ENCODE results near the gene LPAR3. TPM values are rescaled to one million over a fixed set of nuclear protein-coding genes. Genes with fewer than 3 reads are reported as not detected.

LPAR3 gene
- total and polyA plus RNA-seq, 7 experiments from 2014 or later = 0.29 to 1.1 (median 0.97) TPM

GRCh38 chr1:84870591-84870990 is 22.4 kb downstream of the LPAR3 start:
- ATAC-seq (no peak), DNase-seq (no peak)
- H3K27ac ChIP-seq (ENCODE audit: low read depth, low read length) = no peak overlapping the region
- Mint-ChIP-seq H3K4me1 (no peaks in the 10 kb centered on the region), H3K27me3 (peaks cover 0 to 44% (median 0%) of the 10 kb centered on the region in 5 donors), H3K9me3 (peaks cover 0 to 3% (median 0%) of the 10 kb centered on the region in 11 donors), H3K27ac (no peak overlapping the region), H3K4me3 (no peak overlapping the region), H3K36me3 (peaks cover 0 to 9% (median 0%) of the 10 kb centered on the region in 5 donors)
- ChIA-PET POLR2A (no interaction called here), CTCF (interaction anchor here (0.8 kb wide), 1 partner anchor 9 kb away, joined by 4 read pairs; no protein-coding TSS in a partner anchor)
- no peak overlapping the region for H3K4me3 ChIP-seq (ENCODE audit: low read length)
- no peaks in the 10 kb centered on the region for H3K4me1 ChIP-seq (ENCODE audit: control insufficient read depth in 2 of 2, insufficient read depth in 2 of 2, low read length in 2 of 2)
- H3K27me3 ChIP-seq (ENCODE audit: control insufficient read depth in 2 of 2, insufficient read depth in 2 of 2, low read length in 2 of 2) = no peaks in the 10 kb centered on the region
- H3K36me3 ChIP-seq (ENCODE audit: control insufficient read depth in 2 of 3, insufficient read depth in 3 of 3, low read length in 3 of 3) = no peaks in the 10 kb centered on the region
- intact Hi-C loops (cut with micrococcal nuclease) = no loop called here
- no peaks in the 10 kb centered on the region for H3K9me3 ChIP-seq (ENCODE audit: control insufficient read depth in 2 of 3, low read length in 3 of 3)

DNA sequence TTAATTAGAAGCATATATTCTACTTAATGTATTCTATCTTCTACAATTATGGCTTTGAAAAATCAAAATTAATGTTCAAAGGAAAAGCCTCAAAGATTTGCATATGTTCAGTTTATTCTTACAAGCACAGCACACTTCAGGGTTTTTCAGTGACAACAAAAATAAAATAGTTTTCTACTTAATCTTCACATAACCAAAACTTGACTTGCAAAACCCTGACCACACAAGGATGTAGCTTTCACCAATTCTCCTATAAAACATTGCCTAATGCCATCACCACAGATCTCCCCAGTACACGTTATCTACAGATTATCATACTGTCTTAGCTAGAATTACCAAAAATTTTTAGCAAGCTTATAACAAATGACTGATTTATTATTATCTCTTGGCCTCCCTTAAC is 23.3 kb downstream of the LPAR3 start:
- Histone ChIP-seq H3K27me3 (ENCODE audit: control insufficient read depth in 2 of 2, insufficient read depth in 2 of 2, low read length in 2 of 2) (no peaks in the 10 kb centered on the region), H3K27ac (ENCODE audit: low read depth, low read length) (no peak overlapping the region), H3K4me1 (ENCODE audit: control insufficient read depth in 2 of 2, insufficient read depth in 2 of 2, low read length in 2 of 2) (no peaks in the 10 kb centered on the region), H3K9me3 (ENCODE audit: control insufficient read depth in 2 of 3, low read length in 3 of 3) (no peaks in the 10 kb centered on the region), H3K4me3 (ENCODE audit: low read length) (no peak overlapping the region), H3K36me3 (ENCODE audit: control insufficient read depth in 2 of 3, insufficient read depth in 3 of 3, low read length in 3 of 3) (no peaks in the 10 kb centered on the region)
- intact Hi-C loops (cut with micrococcal nuclease) = loop anchor here in 1 of 2 donors (10.0 kb wide), 1 partner anchor 1525 kb away; the partner anchor contains the start of gene ODF2L
- H3K4me3 Mint-ChIP-seq = no peak overlapping the region
- no peak overlapping the region for H3K27ac Mint-ChIP-seq
- no peak for DNase-seq
- POLR2A ChIA-PET = no interaction called here
- H3K27me3 Mint-ChIP-seq = peaks cover 0 to 43% (median 0%) of the 10 kb centered on the region in 5 donors
- peaks cover 0 to 16% (median 0%) of the 10 kb centered on the region in 5 donors for H3K36me3 Mint-ChIP-seq
- peaks cover 0 to 6% (median 5%) of the 10 kb centered on the region in 7 donors for H3K4me1 Mint-ChIP-seq
- H3K9me3 Mint-ChIP-seq = peaks cover 0 to 3% (median 0%) of the 10 kb centered on the region in 11 donors
- CTCF ChIA-PET = no interaction called here
- ATAC-seq = no peak

DNA sequence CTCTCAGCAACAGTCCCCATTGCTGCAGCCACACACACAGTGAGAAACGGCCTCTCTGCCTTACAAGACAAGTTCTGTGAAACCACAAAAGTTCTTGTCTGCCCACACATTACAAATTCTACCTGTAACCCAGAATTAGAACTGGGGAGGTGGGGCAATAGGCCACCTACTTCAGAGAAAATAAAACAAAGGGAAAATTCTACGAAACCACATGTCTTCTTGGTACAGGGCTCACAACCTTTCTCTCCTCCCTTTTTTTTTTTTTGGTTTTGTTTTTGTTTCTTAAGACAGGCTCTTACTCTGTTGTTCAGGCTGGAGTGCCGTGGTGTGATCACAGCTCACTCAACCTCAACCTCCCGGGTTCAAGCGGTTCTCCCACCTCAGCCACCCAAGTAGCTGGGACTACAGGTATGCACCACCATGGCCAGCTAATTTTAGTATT is 30.2 kb downstream of the LPAR3 start:
- Histone ChIP-seq H3K4me3 (ENCODE audit: low read length) (peak overlapping the region; percentile 44), H3K27ac (ENCODE audit: low read depth, low read length) (peak overlapping the region; percentile 67), H3K36me3 (ENCODE audit: control insufficient read depth in 2 of 3, insufficient read depth in 3 of 3, low read length in 3 of 3) (no peaks in the 10 kb centered on the region), H3K4me1 (ENCODE audit: control insufficient read depth in 2 of 2, insufficient read depth in 2 of 2, low read length in 2 of 2) (peaks cover 30 to 46% of the 10 kb centered on the region in 2 donors), H3K27me3 (ENCODE audit: control insufficient read depth in 2 of 2, insufficient read depth in 2 of 2, low read length in 2 of 2) (no peaks in the 10 kb centered on the region), H3K9me3 (ENCODE audit: control insufficient read depth in 2 of 3, low read length in 3 of 3) (no peaks in the 10 kb centered on the region)
- Mint-ChIP-seq H3K4me1 (peaks cover 31 to 69% (median 59%) of the 10 kb centered on the region in 7 donors), H3K27ac (peak overlapping the region; percentile 83 to 95 (median 92)), H3K36me3 (peaks cover 0 to 35% (median 0%) of the 10 kb centered on the region in 5 donors), H3K4me3 (peak overlapping the region; percentile 71 to 89 (median 83)), H3K9me3 (peaks cover 0 to 5% (median 0%) of the 10 kb centered on the region in 11 donors), H3K27me3 (peaks cover 0 to 6% (median 0%) of the 10 kb centered on the region in 5 donors)
- ChIA-PET POLR2A (no interaction called here), CTCF (no interaction called here)
- ATAC-seq = peak; percentile 87
- peak in 8 of 9 donors; percentile 42 to 81 (median 66) for DNase-seq
- intact Hi-C loops (cut with micrococcal nuclease) = loop anchor here (1.0 to 10.0 kb wide), 13 partner anchors 9 to 1532 kb away; partner anchors contain the start of genes BCL10 (in 1 of the 2), C1orf52 (in 1 of the 2), CTBS (in 1 of the 2) and GNG5 (in 1 of the 2)

DNA sequence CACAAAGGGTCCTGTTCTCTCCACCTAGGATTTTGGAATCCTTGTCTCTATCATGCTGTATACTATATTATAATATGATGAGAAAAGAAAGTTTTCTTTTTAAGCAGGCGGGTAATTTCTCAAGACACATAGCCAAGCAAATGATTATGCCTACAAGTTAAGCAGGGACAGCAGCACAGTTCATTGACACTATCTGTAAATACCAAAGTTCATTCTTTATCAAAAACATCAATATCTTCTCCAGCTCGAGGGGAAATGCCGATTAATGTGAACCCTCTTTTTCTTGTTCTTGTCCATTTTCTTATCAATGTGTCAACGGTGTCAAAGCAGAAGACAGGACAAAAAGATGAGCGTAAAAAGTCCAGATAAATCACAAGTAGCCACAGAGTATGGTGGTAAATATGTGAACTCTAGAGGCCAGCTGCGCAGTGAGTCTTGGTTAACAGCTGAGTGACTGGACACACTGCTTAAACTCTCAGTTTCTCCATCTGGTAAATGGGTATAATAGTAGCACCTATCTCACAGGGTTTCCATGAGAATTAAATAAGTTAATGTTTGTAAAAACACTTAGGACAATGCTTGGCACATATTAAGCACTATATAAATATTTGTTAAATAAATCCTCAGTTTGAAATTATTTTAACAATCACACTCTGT is 30.9 kb downstream of the LPAR3 start:
- Mint-ChIP-seq H3K27me3 (peaks cover 0 to 6% (median 0%) of the 10 kb centered on the region in 5 donors), H3K4me1 (peaks cover 31 to 69% (median 59%) of the 10 kb centered on the region in 7 donors), H3K4me3 (peak overlapping the region in 8 of 10 donors; percentile 44 to 89 (median 82)), H3K36me3 (peaks cover 0 to 35% (median 0%) of the 10 kb centered on the region in 5 donors), H3K27ac (peak overlapping the region; percentile 20 to 95 (median 92)), H3K9me3 (peaks cover 0 to 5% (median 0%) of the 10 kb centered on the region in 11 donors)
- no peaks in the 10 kb centered on the region for H3K9me3 ChIP-seq (ENCODE audit: control insufficient read depth in 2 of 3, low read length in 3 of 3)
- H3K27me3 ChIP-seq (ENCODE audit: control insufficient read depth in 2 of 2, insufficient read depth in 2 of 2, low read length in 2 of 2) = no peaks in the 10 kb centered on the region
- peaks cover 30 to 46% of the 10 kb centered on the region in 2 donors for H3K4me1 ChIP-seq (ENCODE audit: control insufficient read depth in 2 of 2, insufficient read depth in 2 of 2, low read length in 2 of 2)
- ATAC-seq (no peak), DNase-seq (peak in 1 of 9 donors; percentile 3)
- POLR2A ChIA-PET = no interaction called here
- no peak overlapping the region for H3K4me3 ChIP-seq (ENCODE audit: low read length)
- peak overlapping the region; percentile 67 for H3K27ac ChIP-seq (ENCODE audit: low read depth, low read length)
- no peaks in the 10 kb centered on the region for H3K36me3 ChIP-seq (ENCODE audit: control insufficient read depth in 2 of 3, insufficient read depth in 3 of 3, low read length in 3 of 3)
- intact Hi-C loops (cut with micrococcal nuclease) = loop anchor here (1.0 to 10.0 kb wide), 13 partner anchors 8 to 1533 kb away; partner anchors contain the start of genes BCL10 (in 1 of the 2), C1orf52 (in 1 of the 2), CTBS (in 1 of the 2) and GNG5 (in 1 of the 2)
- CTCF ChIA-PET = no interaction called here

DNA sequence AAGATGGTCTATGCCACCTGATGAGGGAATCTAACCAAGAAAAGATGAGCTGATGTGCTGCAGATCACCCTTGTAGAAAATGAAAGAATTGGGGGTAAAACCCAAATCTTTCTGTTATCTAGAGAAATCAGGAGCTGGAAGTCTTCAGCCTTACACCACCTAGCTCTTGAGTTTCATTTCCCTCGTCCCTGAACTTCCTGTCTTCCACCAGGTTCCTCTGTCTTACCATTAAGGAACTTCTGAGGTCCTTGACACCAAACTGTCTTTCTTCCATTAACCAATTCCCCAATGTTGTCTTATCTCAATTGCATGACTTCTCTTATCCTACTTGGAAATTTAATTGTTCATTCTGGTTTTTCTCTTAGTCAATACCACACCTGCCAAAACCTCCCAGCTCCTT is 31.5 kb downstream of the LPAR3 start:
- H3K27me3 ChIP-seq (ENCODE audit: control insufficient read depth in 2 of 2, insufficient read depth in 2 of 2, low read length in 2 of 2) = no peaks in the 10 kb centered on the region
- ChIA-PET CTCF (no interaction called here), POLR2A (no interaction called here)
- H3K27ac ChIP-seq (ENCODE audit: low read depth, low read length) = no peak overlapping the region
- Mint-ChIP-seq H3K4me3 (peak overlapping the region in 9 of 10 donors; percentile 0 to 89 (median 61)), H3K4me1 (peaks cover 31 to 69% (median 59%) of the 10 kb centered on the region in 7 donors), H3K27me3 (peaks cover 0 to 3% (median 0%) of the 10 kb centered on the region in 5 donors), H3K36me3 (peaks cover 0 to 30% (median 0%) of the 10 kb centered on the region in 5 donors), H3K9me3 (peaks cover 0 to 5% (median 0%) of the 10 kb centered on the region in 11 donors), H3K27ac (peak overlapping the region; percentile 2 to 94 (median 63))
- no peak overlapping the region for H3K4me3 ChIP-seq (ENCODE audit: low read length)
- peaks cover 30 to 46% of the 10 kb centered on the region in 2 donors for H3K4me1 ChIP-seq (ENCODE audit: control insufficient read depth in 2 of 2, insufficient read depth in 2 of 2, low read length in 2 of 2)
- intact Hi-C loops (cut with micrococcal nuclease) = loop anchor here (5.0 to 10.0 kb wide), 10 partner anchors 79 to 1533 kb away; partner anchors contain the start of genes BCL10 (in 1 of the 2), C1orf52 (in 1 of the 2), CTBS (in 1 of the 2) and GNG5 (in 1 of the 2)
- DNase-seq (no peak), ATAC-seq (no peak)
- no peaks in the 10 kb centered on the region for H3K36me3 ChIP-seq (ENCODE audit: control insufficient read depth in 2 of 3, insufficient read depth in 3 of 3, low read length in 3 of 3)
- no peaks in the 10 kb centered on the region for H3K9me3 ChIP-seq (ENCODE audit: control insufficient read depth in 2 of 3, low read length in 3 of 3)

- Mint-ChIP-seq H3K36me3 (peaks cover 0 to 24% (median 0%) of the 10 kb centered on the region in 5 donors), H3K9me3 (peaks cover 0 to 5% (median 0%) of the 10 kb centered on the region in 11 donors), H3K27me3 (peaks cover 0 to 6% (median 0%) of the 10 kb centered on the region in 5 donors), H3K27ac (peak overlapping the region in 2 of 9 donors; percentile 0 to 35), H3K4me3 (no peak overlapping the region), H3K4me1 (peaks cover 33 to 77% (median 63%) of the 10 kb centered on the region in 7 donors)
- H3K27ac ChIP-seq (ENCODE audit: low read depth, low read length) = no peak overlapping the region
- no peaks in the 10 kb centered on the region for H3K27me3 ChIP-seq (ENCODE audit: control insufficient read depth in 2 of 2, insufficient read depth in 2 of 2, low read length in 2 of 2)
- no peak overlapping the region for H3K4me3 ChIP-seq (ENCODE audit: low read length)
- no peaks in the 10 kb centered on the region for H3K9me3 ChIP-seq (ENCODE audit: control insufficient read depth in 2 of 3, low read length in 3 of 3)
- intact Hi-C loops (cut with micrococcal nuclease) = loop anchor here (5.0 to 10.0 kb wide), 12 partner anchors 78 to 1535 kb away; partner anchors contain the start of genes BCL10 (in 1 of the 2), C1orf52 (in 1 of the 2), CTBS (in 1 of the 2) and GNG5 (in 1 of the 2)
- ChIA-PET CTCF (interaction anchor here (0.8 to 1.0 kb wide), 2 partner anchors 16 to 947 kb away, joined by 3 to 4 read pairs; no protein-coding TSS in a partner anchor), POLR2A (no interaction called here)
- H3K4me1 ChIP-seq (ENCODE audit: control insufficient read depth in 2 of 2, insufficient read depth in 2 of 2, low read length in 2 of 2) = peaks cover 30 to 49% of the 10 kb centered on the region in 2 donors
- DNase-seq (no peak), ATAC-seq (no peak)
- H3K36me3 ChIP-seq (ENCODE audit: control insufficient read depth in 2 of 3, insufficient read depth in 3 of 3, low read length in 3 of 3) = no peaks in the 10 kb centered on the region
Measured at GRCh38 chr1:84859866-84860265, 33.1 kb downstream of the LPAR3 start.
